A673 (cell line): ENCODE results near the gene ZFPM1. TPM values are rescaled to one million over a fixed set of nuclear protein-coding genes. Genes with fewer than 3 reads are reported as not detected.

ENCODE experiments used
- BruUV-seq: library from RNA; stranded (reverse); fragments of 400-500 nt; replicated peaks from 2 replicates; lab custom pipeline; 2021; lab: Mats Ljungman, UMichigan
- CTCF ChIA-PET: fragments of 300-600 bp; sonication (Branson Sonifier 250); formaldehyde crosslinking; loops from one replicate; lab custom pipeline; 2022; ENCODE audit warnings: antibody characterized with exemption; lab: Charles Lee
- POLR2A ChIA-PET: fragments of 300-600 bp; sonication (Branson Sonifier 250); formaldehyde crosslinking; loops from one replicate; lab custom pipeline; 2022; ENCODE audit warnings: antibody characterized with exemption; ENCODE audit not compliant: low non-redundant PET; lab: Charles Lee
- DNase-seq: peaks from one replicate; pipeline ENCODE4 v3.0.0-alpha.2; 2015; ENCODE audit warnings: low spot score
- H3K27ac ChIP-seq: fragments of 200-600 bp; sonication (generic); 2 replicates; pipeline ENCODE4 v1.5.1; 2016; ENCODE audit warnings: mixed run types, low read depth, mild to moderate bottlenecking, mixed read lengths, antibody characterized with exemption, low read length; ENCODE audit not compliant: poor library complexity, severe bottlenecking
- H3K27me3 ChIP-seq: fragments of 200-600 bp; sonication (generic); replicated peaks from 2 replicates; pipeline ENCODE4 v1.6.1; 2017; ENCODE audit warnings: mixed run types, low read depth, mild to moderate bottlenecking, mixed read lengths, antibody characterized with exemption, low read length; ENCODE audit not compliant: insufficient read depth, poor library complexity
- H3K36me3 ChIP-seq: fragments of 200-600 bp; sonication (generic); 2 replicates; pipeline ENCODE4 v1.6.1; 2016; ENCODE audit warnings: mixed run types, mild to moderate bottlenecking, mixed read lengths, antibody characterized with exemption, low read length; ENCODE audit not compliant: insufficient read depth, poor library complexity, severe bottlenecking
- H3K4me1 ChIP-seq: fragments of 200-600 bp; sonication (generic); 2 replicates; pipeline ENCODE4 v1.6.1; 2017; ENCODE audit warnings: mixed run types, mild to moderate bottlenecking, mixed read lengths, antibody characterized with exemption, low read length; ENCODE audit not compliant: insufficient read depth, poor library complexity, severe bottlenecking
- H3K4me3 ChIP-seq: fragments of 200-600 bp; sonication (generic); 2 replicates; pipeline ENCODE4 v1.5.1; 2016; ENCODE audit warnings: low read depth, mixed run types, mild to moderate bottlenecking, mixed read lengths, low read length; ENCODE audit not compliant: poor library complexity, severe bottlenecking
- H3K9me3 ChIP-seq: fragments of 200-600 bp; sonication (generic); 2 replicates; pipeline ENCODE4 v1.6.1; 2016; ENCODE audit warnings: mixed run types, low read depth, mild to moderate bottlenecking, mixed read lengths, antibody characterized with exemption, low read length; ENCODE audit not compliant: poor library complexity, severe bottlenecking
- CTCF ChIP-seq: fragments of 300-800, 200-600 bp; sonication (generic); conservative IDR thresholded peaks from 2 replicates; pipeline ENCODE4 v1.5.1; 2017; ENCODE audit warnings: low read depth, mild to moderate bottlenecking, antibody characterized with exemption, low read length, moderate library complexity, mixed read lengths
- EZH2 ChIP-seq: fragments of 200-600 bp; sonication (generic); IDR thresholded peaks from 2 replicates; pipeline ENCODE4 v1.6.1; 2017; ENCODE audit warnings: borderline replicate concordance, low read depth, mild to moderate bottlenecking, mixed read lengths, antibody characterized with exemption, low read length; ENCODE audit not compliant: poor library complexity, severe bottlenecking
- intact Hi-C: fragments of 100-400 bp; cut with micrococcal nuclease; formaldehyde crosslinking; loops from one replicate; pipeline ENCODE4 v1.10.0; 2022; ENCODE audit not compliant: unreplicated experiment
- total RNA-seq: library from RNA; stranded (reverse); gene quantifications from 2 replicates; pipeline ENCODE4 v1.2.3, GENCODE V29; 2021

Gene ZFPM1
- total RNA-seq, 1 experiment from 2014 or later = 5.6 TPM

- intact Hi-C loops = no loop called here
- CTCF ChIA-PET = interaction anchor here (0.5 kb wide), 1 partner anchor 208 kb away, joined by 3 read pairs; no protein-coding TSS in a partner anchor
- POLR2A ChIA-PET = no interaction called here
- peaks cover 2% of the 10 kb centered on the region for H3K27me3 ChIP-seq
- no peaks in the 10 kb centered on the region for H3K36me3 ChIP-seq
- H3K27ac ChIP-seq = no peak overlapping the region
- H3K4me1 ChIP-seq = no peaks in the 10 kb centered on the region
- no peaks in the 10 kb centered on the region for H3K9me3 ChIP-seq
- TF ChIP-seq CTCF (no peak), EZH2 (no peak)
- H3K4me3 ChIP-seq = no peak overlapping the region
- DNase-seq = no peak
- BruUV-seq = no TSS peak
Observed at GRCh38 chr16:88529596-88529995, 76.5 kb downstream of the ZFPM1 start.

- Histone ChIP-seq H3K27ac (no peak overlapping the region), H3K4me1 (no peaks in the 10 kb centered on the region)
- DNase-seq = no peak
Observed at GRCh38 chr16:88530051-88530857, 77.2 kb downstream of the ZFPM1 start.

GRCh38 chr16:88530858-88531203 lies 77.8 kb downstream of the ZFPM1 start:
- no peak for DNase-seq
- H3K4me3 ChIP-seq = no peak overlapping the region
- no peaks in the 10 kb centered on the region for H3K9me3 ChIP-seq
- H3K4me1 ChIP-seq = no peaks in the 10 kb centered on the region
- ChIA-PET CTCF (no interaction called here), POLR2A (no interaction called here)
- BruUV-seq = no TSS peak
- TF ChIP-seq CTCF (no peak), EZH2 (no peak)
- no peak overlapping the region for H3K27ac ChIP-seq
- no peaks in the 10 kb centered on the region for H3K27me3 ChIP-seq
- intact Hi-C loops = no loop called here
- no peaks in the 10 kb centered on the region for H3K36me3 ChIP-seq

More at GRCh38 chr16:88530051-88530857, 77.2 kb downstream of the ZFPM1 start:
- POLR2A ChIA-PET = no interaction called here
- no peak overlapping the region for H3K4me3 ChIP-seq
- BruUV-seq = no TSS peak
- no peak for TF ChIP-seq CTCF
- no peak for TF ChIP-seq EZH2
- CTCF ChIA-PET = interaction anchor here (0.5 kb wide), 1 partner anchor 207 kb away, joined by 3 read pairs; no protein-coding TSS in a partner anchor
- no peaks in the 10 kb centered on the region for H3K27me3 ChIP-seq
- no peaks in the 10 kb centered on the region for H3K36me3 ChIP-seq
- no peaks in the 10 kb centered on the region for H3K9me3 ChIP-seq
- intact Hi-C loops = no loop called here
